Measurements from ENCODE around the gene ICAM2. TPM values are rescaled to one million over a fixed set of nuclear protein-coding genes. Genes with fewer than 3 reads are reported as not detected.
"Not testable (repeated sequence)": the region's sequence is repeated elsewhere in the genome, so short reads cannot be mapped to it uniquely, and the experiment has no call there.

The ICAM2 gene
- total and polyA plus RNA-seq, 2 donors (not counting 1 experiment from before 2014, with no cell fraction given) = 48.7 to 149 TPM

- H3K27me3 ChIP-seq (replicated peaks in 1 of 4; ENCODE audit: control extremely low read depth in 1 of 4, control insufficient read depth in 3 of 4, insufficient read depth in 4 of 4, low read length in 3 of 4) = no peaks in the 10 kb centered on the region
- no peak for ATAC-seq (ENCODE audit: low read depth)
- peaks cover 95% of the 10 kb centered on the region for H4K20me1 ChIP-seq (ENCODE audit: control insufficient read depth, insufficient read depth, low read length, poor library complexity, severe bottlenecking)
- H3K4me3 Mint-ChIP-seq = no peak overlapping the region
- peaks cover 31 to 46% of the 10 kb centered on the region in 2 donors for H3K4me1 ChIP-seq (ENCODE audit: control insufficient read depth in 2 of 2, insufficient read depth in 2 of 2, low read length in 2 of 2)
- H3K9ac ChIP-seq (ENCODE audit: low read length) = no peak overlapping the region
- H2AFZ ChIP-seq (ENCODE audit: insufficient read depth, low read depth, low read length, poor library complexity, severe bottlenecking) = no peak overlapping the region
- H3K4me2 ChIP-seq (replicated peaks; ENCODE audit: low read depth, low read length, poor library complexity, severe bottlenecking) = no peak overlapping the region
- H3K4me1 Mint-ChIP-seq = peaks cover 43% of the 10 kb centered on the region
- H3K36me3 ChIP-seq (replicated peaks in 1 of 2; ENCODE audit: control extremely low read depth in 1 of 2, control insufficient read depth in 1 of 2, extremely low read depth in 1 of 2, insufficient read depth in 2 of 2, low read length in 1 of 2) = peaks cover 0 to 84% of the 10 kb centered on the region in 2 experiments
- intact Hi-C loops (cut with micrococcal nuclease) = no loop called here
- no peaks in the 10 kb centered on the region for H3K9me3 Mint-ChIP-seq (ENCODE audit: insufficient read depth)
- H3K9me3 ChIP-seq (ENCODE audit: control extremely low read depth in 1 of 3, control insufficient read depth in 2 of 3, insufficient read depth in 1 of 3, low read length in 2 of 3) = no peaks in the 10 kb centered on the region
- peaks cover 85% of the 10 kb centered on the region for H3K79me2 ChIP-seq (ENCODE audit: control insufficient read depth, insufficient read depth, low read length)
- ChIA-PET CTCF (interaction anchor here (2.2 kb wide), 1 partner anchor 21 kb away, joined by 10 read pairs; no protein-coding TSS in a partner anchor), POLR2A (no interaction called here)
- H3K27ac Mint-ChIP-seq = no peak overlapping the region
- TF ChIP-seq EZH2 (IDR thresholded peaks at IDR 0.05; ENCODE audit: borderline replicate concordance, insufficient read depth, low read depth, low read length, poor library complexity, severe bottlenecking) (no peak), CTCF (IDR thresholded peaks at IDR 0.05) (no peak)
- no peak for DNase-seq
- H3K4me3 ChIP-seq (ENCODE audit: control extremely low read depth in 1 of 5, extremely low read depth in 1 of 5, insufficient read depth in 1 of 5, low read depth in 2 of 5, low read length in 4 of 5) = no peak overlapping the region
- WGBS (ENCODE audit: insufficient coverage) = 98% methylated on average over 4 of the region's 5 CpGs
- no peaks in the 10 kb centered on the region for H3K27me3 Mint-ChIP-seq
- no peak overlapping the region for H3K27ac ChIP-seq (ENCODE audit: low read length in 2 of 2)
Measured at GRCh38 chr17:64008346-64008745, 12.1 kb downstream of the ICAM2 start.

GRCh38 chr17:64007838-64008282, 12.6 kb downstream of the ICAM2 start:
- no peak overlapping the region for H3K4me3 Mint-ChIP-seq
- H4K20me1 ChIP-seq (ENCODE audit: control insufficient read depth, insufficient read depth, low read length, poor library complexity, severe bottlenecking) = peaks cover 94% of the 10 kb centered on the region
- H3K9me3 ChIP-seq (ENCODE audit: control extremely low read depth in 1 of 3, control insufficient read depth in 2 of 3, insufficient read depth in 1 of 3, low read length in 2 of 3) = no peaks in the 10 kb centered on the region
- DNase-seq (no peak), ATAC-seq (ENCODE audit: low read depth) (no peak)
- H3K36me3 ChIP-seq (replicated peaks in 1 of 2; ENCODE audit: control extremely low read depth in 1 of 2, control insufficient read depth in 1 of 2, extremely low read depth in 1 of 2, insufficient read depth in 2 of 2, low read length in 1 of 2) = peaks cover 0 to 88% of the 10 kb centered on the region in 2 experiments
- H3K4me1 Mint-ChIP-seq = peaks cover 43% of the 10 kb centered on the region
- peaks cover 27 to 42% of the 10 kb centered on the region in 2 donors for H3K4me1 ChIP-seq (ENCODE audit: control insufficient read depth in 2 of 2, insufficient read depth in 2 of 2, low read length in 2 of 2)
- TF ChIP-seq CTCF (IDR thresholded peaks at IDR 0.05) (no peak), EZH2 (IDR thresholded peaks at IDR 0.05; ENCODE audit: borderline replicate concordance, insufficient read depth, low read depth, low read length, poor library complexity, severe bottlenecking) (no peak)
- no peak overlapping the region for H3K27ac ChIP-seq (ENCODE audit: low read length in 2 of 2)
- peaks cover 80% of the 10 kb centered on the region for H3K79me2 ChIP-seq (ENCODE audit: control insufficient read depth, insufficient read depth, low read length)
- no peak overlapping the region for H2AFZ ChIP-seq (ENCODE audit: insufficient read depth, low read depth, low read length, poor library complexity, severe bottlenecking)
- CTCF ChIA-PET = interaction anchor here (2.2 kb wide), 1 partner anchor 21 kb away, joined by 10 read pairs; no protein-coding TSS in a partner anchor
- 96% methylated on average over 4 of the region's 5 CpGs for WGBS (ENCODE audit: insufficient coverage)
- POLR2A ChIA-PET = no interaction called here
- no peaks in the 10 kb centered on the region for H3K27me3 ChIP-seq (replicated peaks in 1 of 4; ENCODE audit: control extremely low read depth in 1 of 4, control insufficient read depth in 3 of 4, insufficient read depth in 4 of 4, low read length in 3 of 4)
- H3K4me3 ChIP-seq (ENCODE audit: control extremely low read depth in 1 of 5, extremely low read depth in 1 of 5, insufficient read depth in 1 of 5, low read depth in 2 of 5, low read length in 4 of 5) = no peak overlapping the region
- H3K9ac ChIP-seq (ENCODE audit: low read length) = no peak overlapping the region
- intact Hi-C loops (cut with micrococcal nuclease) = no loop called here
- H3K9me3 Mint-ChIP-seq (ENCODE audit: insufficient read depth) = no peaks in the 10 kb centered on the region
- H3K27ac Mint-ChIP-seq = no peak overlapping the region
- no peaks in the 10 kb centered on the region for H3K27me3 Mint-ChIP-seq
- no peak overlapping the region for H3K4me2 ChIP-seq (replicated peaks; ENCODE audit: low read depth, low read length, poor library complexity, severe bottlenecking)

- H3K4me3 ChIP-seq (ENCODE audit: control extremely low read depth in 1 of 5, extremely low read depth in 1 of 5, insufficient read depth in 1 of 5, low read depth in 2 of 5, low read length in 4 of 5); H3K27me3 Mint-ChIP-seq; H3K27me3 ChIP-seq (replicated peaks in 1 of 4; ENCODE audit: control extremely low read depth in 1 of 4, control insufficient read depth in 3 of 4, insufficient read depth in 4 of 4, low read length in 3 of 4); intact Hi-C loops (cut with micrococcal nuclease); H3K9me3 ChIP-seq (ENCODE audit: control extremely low read depth in 1 of 3, control insufficient read depth in 2 of 3, insufficient read depth in 1 of 3, low read length in 2 of 3); H3K27ac ChIP-seq (ENCODE audit: low read length in 2 of 2); H3K9me3 Mint-ChIP-seq (ENCODE audit: insufficient read depth); H3K9ac ChIP-seq (ENCODE audit: low read length); H3K27ac Mint-ChIP-seq; DNase-seq; H2AFZ ChIP-seq (ENCODE audit: insufficient read depth, low read depth, low read length, poor library complexity, severe bottlenecking); H3K4me3 Mint-ChIP-seq; ATAC-seq (ENCODE audit: low read depth): not testable (repeated sequence)
- 100% methylated on average over 1 of the region's 5 CpGs for WGBS (ENCODE audit: insufficient coverage)
- peaks cover 74% of the 10 kb centered on the region for H3K79me2 ChIP-seq (ENCODE audit: control insufficient read depth, insufficient read depth, low read length)
- H3K4me1 Mint-ChIP-seq = peaks cover 41% of the 10 kb centered on the region
- POLR2A ChIA-PET = interaction anchor here (1.5 kb wide), 1 partner anchor 10 kb away, joined by 4 read pairs; no protein-coding TSS in a partner anchor
- CTCF ChIA-PET = interaction anchor here (0.6 to 2.2 kb wide), 7 partner anchors 9 to 113 kb away, joined by 3 to 12 read pairs (median 3); partner anchors contain the start of gene ICAM2
- H3K4me2 ChIP-seq (replicated peaks; ENCODE audit: low read depth, low read length, poor library complexity, severe bottlenecking) = peak overlapping the region; percentile 21
- peaks cover 27 to 41% of the 10 kb centered on the region in 2 donors for H3K4me1 ChIP-seq (ENCODE audit: control insufficient read depth in 2 of 2, insufficient read depth in 2 of 2, low read length in 2 of 2)
- peaks cover 99% of the 10 kb centered on the region for H4K20me1 ChIP-seq (ENCODE audit: control insufficient read depth, insufficient read depth, low read length, poor library complexity, severe bottlenecking)
- H3K36me3 ChIP-seq (replicated peaks in 1 of 2; ENCODE audit: control extremely low read depth in 1 of 2, control insufficient read depth in 1 of 2, extremely low read depth in 1 of 2, insufficient read depth in 2 of 2, low read length in 1 of 2) = peaks cover 0 to 92% of the 10 kb centered on the region in 2 experiments
Measured at GRCh38 chr17:64007089-64007837, 13.2 kb downstream of the ICAM2 start.
